NCI-H460 (cell line): ENCODE data around the gene RIPK3. TPM values are rescaled to one million over a fixed set of nuclear protein-coding genes. Genes with fewer than 3 reads are reported as not detected.
"Not testable (repeated sequence)": the region's sequence is repeated elsewhere in the genome, so short reads cannot be mapped to it uniquely, and the experiment has no call there.

ENCODE experiments used
- DNase-seq: peaks from one replicate; pipeline ENCODE4 v3.0.0-alpha.2; 2016; ENCODE audit warnings: low read depth; ENCODE audit errors: extremely low read depth
- total RNA-seq: library from RNA; depleted of rRNA; stranded (reverse); fragments of >200 nt; shearing (Covaris generic); gene quantifications from 2 replicates; pipeline ENCODE4 v1.2.3, GENCODE V29; 2014

Gene RIPK3
- total RNA-seq, 1 experiment from 2014 or later: not detected

- DNase-seq: no peak
Observed at GRCh38 chr14:24369907-24370687, 30.3 kb upstream of the RIPK3 start.

GRCh38 chr14:24369463-24369862, 29.7 kb upstream of the RIPK3 start:
- no peak for DNase-seq

GRCh38 chr14:24368562-24369252, 28.9 kb upstream of the RIPK3 start:
- DNase-seq: no peak

- no peak for DNase-seq
Observed at GRCh38 chr14:24368212-24368561, 28.4 kb upstream of the RIPK3 start.

- peak; percentile 89 for DNase-seq
Observed at GRCh38 chr14:24367514-24368211, 27.9 kb upstream of the RIPK3 start, which contains the start of gene NFATC4. NFATC4 (plus strand) TSS chr14:24368184; CDS start chr14:24368341, 157 bp downstream.

GRCh38 chr14:24366721-24367513, 27.1 kb upstream of the RIPK3 start:
- peak; percentile 92 for DNase-seq

GRCh38 chr14:24366413-24366720, 26.6 kb upstream of the RIPK3 start:
- DNase-seq: no peak

GRCh38 chr14:24365600-24366412, 26.0 kb upstream of the RIPK3 start:
- peak; percentile 89 for DNase-seq

GRCh38 chr14:24364841-24365240, 25.1 kb upstream of the RIPK3 start:
- DNase-seq: no peak

- DNase-seq: no peak
Observed at GRCh38 chr14:24363401-24363800, 23.6 kb upstream of the RIPK3 start.

GRCh38 chr14:24362241-24362960, 22.6 kb upstream of the RIPK3 start:
- DNase-seq: no peak

- DNase-seq: no peak
Observed at GRCh38 chr14:24361326-24361725, 21.5 kb upstream of the RIPK3 start.

GRCh38 chr14:24360281-24360680, 20.5 kb upstream of the RIPK3 start:
- DNase-seq: no peak

- no peak for DNase-seq
Observed at GRCh38 chr14:24356208-24356607, 16.4 kb upstream of the RIPK3 start.

- DNase-seq: no peak
Observed at GRCh38 chr14:24355009-24355408, 15.2 kb upstream of the RIPK3 start.

GRCh38 chr14:24354482-24354825, 14.7 kb upstream of the RIPK3 start:
- DNase-seq: not testable (repeated sequence)

- no peak for DNase-seq
Observed at GRCh38 chr14:24353559-24354481, 14.0 kb upstream of the RIPK3 start.

- DNase-seq: no peak
Observed at GRCh38 chr14:24351517-24351916, 11.7 kb upstream of the RIPK3 start.
